Measurements from ENCODE around the gene NEK9.
"Not testable (repeated sequence)": the region's sequence is repeated elsewhere in the genome, so short reads cannot be mapped to it uniquely, and the experiment has no call there.

Gene NEK9

GRCh38 chr14:75143761-75144527 lies 17.1 kb upstream of the NEK9 start:
- DNase-seq: no peak

- no peak for DNase-seq
Observed at GRCh38 chr14:75142494-75142893, 15.6 kb upstream of the NEK9 start.

- no peak for DNase-seq
Observed at GRCh38 chr14:75141967-75142366, 15.1 kb upstream of the NEK9 start.

GRCh38 chr14:75141062-75141461 lies 14.2 kb upstream of the NEK9 start:
- no peak for DNase-seq

- DNase-seq: no peak
Observed at GRCh38 chr14:75140620-75141019, 13.8 kb upstream of the NEK9 start.

GRCh38 chr14:75139185-75139584 lies 12.3 kb upstream of the NEK9 start:
- no peak for DNase-seq

GRCh38 chr14:75138492-75138891 lies 11.6 kb upstream of the NEK9 start:
- no peak for DNase-seq

- no peak for DNase-seq
Observed at GRCh38 chr14:75134644-75135043, 7.8 kb upstream of the NEK9 start.

- DNase-seq: no peak
Observed at GRCh38 chr14:75133597-75133996, 6.7 kb upstream of the NEK9 start.

GRCh38 chr14:75132382-75133086 lies 5.7 kb upstream of the NEK9 start:
- peak; percentile 10 for DNase-seq

- DNase-seq: no peak
Observed at GRCh38 chr14:75128596-75128990, 1.7 kb upstream of the NEK9 start.

- no peak for DNase-seq
Observed at GRCh38 chr14:75127903-75128595, 1.2 kb upstream of the NEK9 start.

GRCh38 chr14:75127474-75127820 lies 599 bp upstream of the NEK9 start:
- not testable (repeated sequence) for DNase-seq

GRCh38 chr14:75126121-75126544 lies 715 bp downstream of the NEK9 start:
- DNase-seq: no peak

- DNase-seq: no peak
Observed at GRCh38 chr14:75125617-75126016, 1.2 kb downstream of the NEK9 start.

- DNase-seq: no peak
Observed at GRCh38 chr14:75123991-75124390, 2.9 kb downstream of the NEK9 start.

- no peak for DNase-seq
Observed at GRCh38 chr14:75121552-75121951, 5.3 kb downstream of the NEK9 start.

GRCh38 chr14:75120541-75121291 lies 6.1 kb downstream of the NEK9 start:
- DNase-seq: no peak

- DNase-seq: no peak
Observed at GRCh38 chr14:75119056-75119455, 7.8 kb downstream of the NEK9 start.

GRCh38 chr14:75113932-75114539 lies 12.8 kb downstream of the NEK9 start:
- no peak for DNase-seq

GRCh38 chr14:75109877-75110276 lies 17.0 kb downstream of the NEK9 start:
- no peak for DNase-seq

- DNase-seq: no peak
Observed at GRCh38 chr14:75107186-75107585, 19.7 kb downstream of the NEK9 start.

- DNase-seq: no peak
Observed at GRCh38 chr14:75101491-75101890, 25.4 kb downstream of the NEK9 start.
